NCI-H146 (cell line): Measurements from ENCODE around the gene FAM111B.
"Not testable (repeated sequence)": the region's sequence is repeated elsewhere in the genome, so short reads cannot be mapped to it uniquely, and the experiment has no call there.

Source experiments
- DNase-seq: peaks from one replicate; lab custom pipeline; 2025; lab: John Stamatoyannopoulos, UW

The FAM111B gene

GRCh38 chr11:59097938-59098337, 9.1 kb upstream of the FAM111B start:
- DNase-seq, result not testable (repeated sequence)

GRCh38 chr11:59102259-59102765, 4.7 kb upstream of the FAM111B start:
- no peak for DNase-seq

- DNase-seq, result peak; percentile 28
These were observed 684 bp downstream of the FAM111B start for GRCh38 chr11:59107721-59108120.

GRCh38 chr11:59112494-59112893, 5.5 kb downstream of the FAM111B start:
- DNase-seq, result no peak

GRCh38 chr11:59114344-59114743, 7.3 kb downstream of the FAM111B start:
- no peak for DNase-seq

- no peak for DNase-seq
These were observed 8.5 kb downstream of the FAM111B start for GRCh38 chr11:59115553-59115952.

- no peak for DNase-seq
These were observed 10.7 kb downstream of the FAM111B start for GRCh38 chr11:59117774-59118173.

- no peak for DNase-seq
These were observed 12.8 kb downstream of the FAM111B start for GRCh38 chr11:59119826-59120225.

GRCh38 chr11:59135648-59136461, 28.8 kb downstream of the FAM111B start:
- peak; percentile 68 for DNase-seq

GRCh38 chr11:59136551-59136950, 29.5 kb downstream of the FAM111B start:
- DNase-seq, result not testable (repeated sequence)

- DNase-seq, result no peak
These were observed 30.2 kb downstream of the FAM111B start for GRCh38 chr11:59137190-59137589.

GRCh38 chr11:59138643-59139042, 31.6 kb downstream of the FAM111B start:
- no peak for DNase-seq

- DNase-seq, result no peak
These were observed 34.2 kb downstream of the FAM111B start for GRCh38 chr11:59141191-59141590.

- no peak for DNase-seq
These were observed 34.8 kb downstream of the FAM111B start for GRCh38 chr11:59141673-59142460.

GRCh38 chr11:59142530-59143507, 35.8 kb downstream of the FAM111B start, which contains the start of gene FAM111A:
TSS of gene FAM111A (plus strand) at chr11:59142856. CDS start at chr11:59148873, 6,017 bp downstream.
- DNase-seq, result peak; percentile 83

- no peak for DNase-seq
These were observed 37.1 kb downstream of the FAM111B start for GRCh38 chr11:59144096-59144495.

GRCh38 chr11:59144579-59145345, 37.7 kb downstream of the FAM111B start:
- peak; percentile 81 for DNase-seq

GRCh38 chr11:59145534-59145933, 38.5 kb downstream of the FAM111B start:
- no peak for DNase-seq

GRCh38 chr11:59151761-59152160, 44.7 kb downstream of the FAM111B start:
- DNase-seq, result no peak

- no peak for DNase-seq
These were observed 45.4 kb downstream of the FAM111B start for GRCh38 chr11:59152312-59152951.
